K562 (cell line): ENCODE measurements around the gene PGLYRP4. TPM values are rescaled to one million over a fixed set of nuclear protein-coding genes. Genes with fewer than 3 reads are reported as not detected.

Experiments
- ATAC-seq: fragments of 200-7000 bp; cut with Tn5 transposase; 3 replicates; pipeline ENCODE4 v1.9.1; 2020; ENCODE audit warnings: moderate library complexity
- BruUV-seq: library from RNA; stranded (reverse); fragments of 400-500 nt; replicated peaks from 2 replicates; lab custom pipeline; 2021; lab: Mats Ljungman, UMichigan
- CTCF ChIA-PET: fragments of 300-600 bp; formaldehyde crosslinking; extraction: SDS; loops from one replicate; lab custom pipeline; 2021; ENCODE audit warnings: low intra/inter-chr PET ratio; lab: Yijun Ruan, JAX
- POLR2A ChIA-PET: fragments of 300-600, 350-650 bp; sonication (Branson Sonifier 250); formaldehyde crosslinking; extraction: SDS; loops from one replicate; lab custom pipeline; 2021; ENCODE audit warnings: antibody characterized with exemption, inconsistent platforms; lab: Yijun Ruan, JAX
- DNase-seq, 4 experiments: peaks; one replicate each; pipeline versions ENCODE4 v3.0.0 to v3.0.0-alpha.2; 2011 to 2018; ENCODE audit warnings: low spot score in 3 of 4, mixed read lengths in 3 of 4; ENCODE audit errors: extremely low read depth in 1 of 4
- FAIRE-seq: peaks from 2 replicates; lab custom pipeline; 2011; peaks lifted over from hg19 to GRCh38; lab: Jason Lieb, UNC
- H2AFZ ChIP-seq: 2 replicates; pipeline ENCODE4 v1.6.0; 2011; ENCODE audit warnings: low read depth, low read length, control low read depth, inconsistent platforms
- H3K27ac ChIP-seq: fragments of 200-600 bp; 3 replicates; pipeline ENCODE4 v1.8.0; 2011; ENCODE audit warnings: low read depth, mild to moderate bottlenecking, control low read depth, inconsistent platforms, low read length, moderate library complexity, mixed read lengths; ENCODE audit errors: extremely low read depth
- H3K27me3 ChIP-seq, 2 experiments: fragments of 300-600 bp in 1 of 2; 2 replicates in 1 of 2; 3 replicates in 1 of 2; pipeline versions ENCODE4 v1.6.0 to v1.8.0; 2011; ENCODE audit warnings: inconsistent platforms in 2 of 2, low read length in 2 of 2, mild to moderate bottlenecking in 1 of 2, mixed read lengths in 1 of 2, moderate library complexity in 1 of 2; ENCODE audit not compliant: control insufficient read depth in 2 of 2, insufficient read depth in 2 of 2
- H3K36me3 ChIP-seq: fragments of 300-600 bp; 3 replicates; pipeline ENCODE4 v1.8.0; 2011; ENCODE audit warnings: mild to moderate bottlenecking, low read length, inconsistent platforms; ENCODE audit not compliant: control insufficient read depth, insufficient read depth
- H3K4me1 ChIP-seq, 2 experiments: fragments of 200-600 bp in 1 of 2; replicated peaks in 1 of 2; 2 replicates in 1 of 2; 3 replicates in 1 of 2; pipeline versions ENCODE4 v1.5.1 to v1.8.0; 2011; ENCODE audit warnings: inconsistent platforms in 2 of 2, low read length in 2 of 2, mild to moderate bottlenecking in 1 of 2, mixed read lengths in 1 of 2, moderate library complexity in 1 of 2; ENCODE audit not compliant: control insufficient read depth in 2 of 2, insufficient read depth in 2 of 2
- H3K4me2 ChIP-seq: 2 replicates; pipeline ENCODE4 v1.6.1; 2011; ENCODE audit warnings: low read length, control low read depth, inconsistent platforms, mixed read lengths; ENCODE audit not compliant: insufficient read depth
- H3K4me3 ChIP-seq: fragments of 200-600 bp; sonication (generic), shearing (Covaris generic); 2 replicates; pipeline ENCODE4 v1.5.1; 2016; ENCODE audit warnings: control low read depth, inconsistent platforms
- H3K79me2 ChIP-seq: fragments of 200-600 bp; 3 replicates; pipeline ENCODE4 v1.8.0; 2011; ENCODE audit warnings: low read length, inconsistent platforms; ENCODE audit not compliant: control insufficient read depth, insufficient read depth
- H3K9ac ChIP-seq, 2 experiments: 2 replicates each; pipeline versions ENCODE4 v1.6.0 to v1.6.1; 2011; ENCODE audit warnings: low read depth in 2 of 2, low read length in 2 of 2, control low read depth in 1 of 2, inconsistent platforms in 1 of 2, mild to moderate bottlenecking in 1 of 2, mixed read lengths in 1 of 2; ENCODE audit not compliant: insufficient read depth in 1 of 2
- H3K9me1 ChIP-seq: one replicate; pipeline ENCODE4 v1.6.0; 2011; ENCODE audit warnings: inconsistent platforms, mild to moderate bottlenecking, low read length, moderate library complexity; ENCODE audit not compliant: control insufficient read depth, insufficient read depth
- H3K9me3 ChIP-seq: replicated peaks from 2 replicates; pipeline ENCODE4 v1.5.1; 2011; ENCODE audit warnings: low read depth, low read length, inconsistent platforms; ENCODE audit not compliant: control insufficient read depth, insufficient read depth
- H4K20me1 ChIP-seq: replicated peaks from 2 replicates; pipeline ENCODE4 v1.6.1; 2011; ENCODE audit warnings: low read length, inconsistent platforms, mixed read lengths; ENCODE audit not compliant: control insufficient read depth, insufficient read depth
- E2F6 ChIP-seq, 2 experiments: IDR thresholded peaks; 2 replicates each; pipeline ENCODE4 v1.6.1; 2011; ENCODE audit warnings: borderline replicate concordance in 1 of 2, control low read depth in 1 of 2, low read depth in 1 of 2, low read length in 1 of 2, mild to moderate bottlenecking in 1 of 2, mixed read lengths in 1 of 2, moderate library complexity in 1 of 2; ENCODE audit not compliant: insufficient read depth in 1 of 2, insufficient read length in 1 of 2, poor library complexity in 1 of 2, severe bottlenecking in 1 of 2; ENCODE audit errors: extremely low read depth in 1 of 2
- HNRNPLL ChIP-seq: fragments of 200-400 bp; formaldehyde crosslinking; IDR thresholded peaks from 2 replicates; pipeline ENCODE4 v1.6.1; 2017; ENCODE audit warnings: low read length, low read depth, mild to moderate bottlenecking; ENCODE audit not compliant: poor library complexity, severe bottlenecking
- NRF1 ChIP-seq, 2 experiments: fragments of 450-650 bp; IDR thresholded peaks in 1 of 2; conservative IDR thresholded peaks in 1 of 2; 2 replicates each; pipeline ENCODE4 v1.6.1; 2014; ENCODE audit warnings: mild to moderate bottlenecking in 2 of 2
- ZC3H8 ChIP-seq: fragments of 450-650 bp; IDR thresholded peaks from 2 replicates; pipeline ENCODE4 v1.6.1; 2017
- WGBS: fragments of 100-300 bp; shearing (Covaris generic); methylation state at CpG from one replicate; pipeline ENCODE4 v1.1.6; 2016; ENCODE audit warnings: low coverage, mixed read lengths; ENCODE audit not compliant: insufficient coverage; ENCODE audit errors: missing lambda C conversion rate; 5-methylcytosine and 5-hydroxymethylcytosine counted together
- in situ Hi-C: fragments of 300-500 bp; cut with MboI; formaldehyde crosslinking; loops from 4 replicates; pipeline ENCODE4 v1.15.0; 2018; ENCODE audit warnings: inconsistent platforms, mixed read lengths
- intact Hi-C: fragments of 100-400 bp; cut with micrococcal nuclease; formaldehyde crosslinking; loops from 2 replicates; pipeline ENCODE4 v1.14.2; 2022
- polyA plus RNA-seq, 8 experiments: library from polyadenylated mRNA; depleted of rRNA in 4 of 8; stranded (reverse) in 5 of 8; unstranded in 3 of 8; fragments of >200 nt; fragmentation: Nextera tagmentation in 2 of 8; fragmentation: Illumina TruSeq in 1 of 8; extraction: Ambion mirVana in 2 of 8; extraction: Trizol in 1 of 8; gene quantifications; 2 replicates each; pipeline versions ENCODE4 v1.2.1 to v1.2.3, GENCODE V29; 2011 to 2014; ENCODE audit warnings: inconsistent platforms in 1 of 8, missing spikeins in 1 of 8
- total RNA-seq, 7 experiments: library from RNA; depleted of rRNA in 6 of 7; stranded (reverse); fragments of >200 nt in 6 of 7; fragmentation: Illumina TruSeq in 2 of 7; extraction: Trizol in 2 of 7; gene quantifications; 2 replicates each; pipeline versions ENCODE4 v1.2.1 to v1.2.3, GENCODE V29; 2011 to 2021; ENCODE audit warnings: low replicate concordance in 1 of 7
- TF ChIP-seq, protein P1 (sequence below), 2 experiments: fragments of 450-650 bp; IDR thresholded peaks; 2 replicates each; pipeline ENCODE4 v1.6.1; 2018; ENCODE audit warnings: mild to moderate bottlenecking in 2 of 2, low read depth in 1 of 2; ENCODE audit not compliant: partially characterized antibody in 2 of 2
- TF ChIP-seq, protein P2 (sequence below), 3 experiments: IDR thresholded peaks in 2 of 3; conservative IDR thresholded peaks in 1 of 3; 2 replicates each; pipeline ENCODE4 v1.5.1; 2011 to 2012; ENCODE audit warnings: low read length in 3 of 3, mild to moderate bottlenecking in 3 of 3, control low read depth in 2 of 3, improper control_type of control experiment in 1 of 3, inconsistent platforms in 1 of 3, low read depth in 1 of 3, mixed read lengths in 1 of 3, moderate library complexity in 1 of 3; ENCODE audit not compliant: insufficient read depth in 2 of 3

PGLYRP4 gene
- total and polyA plus RNA-seq, 9 of the 15 experiments (the other 6 are each of a cell fraction or from before 2014, with no cell fraction given): 0.06 to 0.13 (median 0.11) TPM; not detected in 6

- BruUV-seq: no TSS peak
- intact Hi-C loops: no loop called here
- Histone ChIP-seq H3K4me1 (peaks cover 0 to 12% of the 10 kb centered on the region in 2 experiments; a peak in 2 of 5 replicates), H3K9me1 (no peaks in the 10 kb centered on the region), H3K27ac (no peak overlapping the region), H3K79me2 (no peaks in the 10 kb centered on the region), H3K9ac (no peak overlapping the region), H4K20me1 (no peaks in the 10 kb centered on the region), H3K9me3 (no peaks in the 10 kb centered on the region), H3K4me2 (no peak overlapping the region), H2AFZ (peak overlapping the region; percentile 65; the same call in 1 of the 2 replicates), H3K27me3 (peaks cover 6 to 43% of the 10 kb centered on the region in 2 experiments; a peak in 4 of 5 replicates), H3K36me3 (no peaks in the 10 kb centered on the region), H3K4me3 (no peak overlapping the region)
- TF ChIP-seq E2F6 (IDR thresholded peaks at IDR 0.05; ENCODE audit: borderline replicate concordance in 1 of 2, extremely low read depth in 1 of 2, insufficient read depth in 1 of 2, insufficient read length in 1 of 2, low read depth in 1 of 2, low read length in 1 of 2, poor library complexity in 1 of 2, severe bottlenecking in 1 of 2) (peak in 1 of 2 experiments; percentile 19), NRF1 (conservative IDR thresholded peaks at IDR 0.05 in 1 of 2, IDR thresholded peaks at IDR 0.05 in 1 of 2) (peak in 1 of 2 experiments; percentile 28; a peak in 2 of 4 replicates), HNRNPLL (peak; percentile 39), ZC3H8 (no peak)
- TF ChIP-seq, protein P1, sequence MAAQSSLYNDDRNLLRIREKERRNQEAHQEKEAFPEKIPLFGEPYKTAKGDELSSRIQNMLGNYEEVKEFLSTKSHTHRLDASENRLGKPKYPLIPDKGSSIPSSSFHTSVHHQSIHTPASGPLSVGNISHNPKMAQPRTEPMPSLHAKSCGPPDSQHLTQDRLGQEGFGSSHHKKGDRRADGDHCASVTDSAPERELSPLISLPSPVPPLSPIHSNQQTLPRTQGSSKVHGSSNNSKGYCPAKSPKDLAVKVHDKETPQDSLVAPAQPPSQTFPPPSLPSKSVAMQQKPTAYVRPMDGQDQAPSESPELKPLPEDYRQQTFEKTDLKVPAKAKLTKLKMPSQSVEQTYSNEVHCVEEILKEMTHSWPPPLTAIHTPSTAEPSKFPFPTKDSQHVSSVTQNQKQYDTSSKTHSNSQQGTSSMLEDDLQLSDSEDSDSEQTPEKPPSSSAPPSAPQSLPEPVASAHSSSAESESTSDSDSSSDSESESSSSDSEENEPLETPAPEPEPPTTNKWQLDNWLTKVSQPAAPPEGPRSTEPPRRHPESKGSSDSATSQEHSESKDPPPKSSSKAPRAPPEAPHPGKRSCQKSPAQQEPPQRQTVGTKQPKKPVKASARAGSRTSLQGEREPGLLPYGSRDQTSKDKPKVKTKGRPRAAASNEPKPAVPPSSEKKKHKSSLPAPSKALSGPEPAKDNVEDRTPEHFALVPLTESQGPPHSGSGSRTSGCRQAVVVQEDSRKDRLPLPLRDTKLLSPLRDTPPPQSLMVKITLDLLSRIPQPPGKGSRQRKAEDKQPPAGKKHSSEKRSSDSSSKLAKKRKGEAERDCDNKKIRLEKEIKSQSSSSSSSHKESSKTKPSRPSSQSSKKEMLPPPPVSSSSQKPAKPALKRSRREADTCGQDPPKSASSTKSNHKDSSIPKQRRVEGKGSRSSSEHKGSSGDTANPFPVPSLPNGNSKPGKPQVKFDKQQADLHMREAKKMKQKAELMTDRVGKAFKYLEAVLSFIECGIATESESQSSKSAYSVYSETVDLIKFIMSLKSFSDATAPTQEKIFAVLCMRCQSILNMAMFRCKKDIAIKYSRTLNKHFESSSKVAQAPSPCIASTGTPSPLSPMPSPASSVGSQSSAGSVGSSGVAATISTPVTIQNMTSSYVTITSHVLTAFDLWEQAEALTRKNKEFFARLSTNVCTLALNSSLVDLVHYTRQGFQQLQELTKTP (IDR thresholded peaks at IDR 0.05; ENCODE audit: low read depth in 1 of 2, partially characterized antibody in 2 of 2): no peak
- TF ChIP-seq, protein P2, sequence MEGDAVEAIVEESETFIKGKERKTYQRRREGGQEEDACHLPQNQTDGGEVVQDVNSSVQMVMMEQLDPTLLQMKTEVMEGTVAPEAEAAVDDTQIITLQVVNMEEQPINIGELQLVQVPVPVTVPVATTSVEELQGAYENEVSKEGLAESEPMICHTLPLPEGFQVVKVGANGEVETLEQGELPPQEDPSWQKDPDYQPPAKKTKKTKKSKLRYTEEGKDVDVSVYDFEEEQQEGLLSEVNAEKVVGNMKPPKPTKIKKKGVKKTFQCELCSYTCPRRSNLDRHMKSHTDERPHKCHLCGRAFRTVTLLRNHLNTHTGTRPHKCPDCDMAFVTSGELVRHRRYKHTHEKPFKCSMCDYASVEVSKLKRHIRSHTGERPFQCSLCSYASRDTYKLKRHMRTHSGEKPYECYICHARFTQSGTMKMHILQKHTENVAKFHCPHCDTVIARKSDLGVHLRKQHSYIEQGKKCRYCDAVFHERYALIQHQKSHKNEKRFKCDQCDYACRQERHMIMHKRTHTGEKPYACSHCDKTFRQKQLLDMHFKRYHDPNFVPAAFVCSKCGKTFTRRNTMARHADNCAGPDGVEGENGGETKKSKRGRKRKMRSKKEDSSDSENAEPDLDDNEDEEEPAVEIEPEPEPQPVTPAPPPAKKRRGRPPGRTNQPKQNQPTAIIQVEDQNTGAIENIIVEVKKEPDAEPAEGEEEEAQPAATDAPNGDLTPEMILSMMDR (IDR thresholded peaks at IDR 0.05 in 2 of 3, conservative IDR thresholded peaks at IDR 0.05 in 1 of 3; ENCODE audit: insufficient read depth in 2 of 3, low read depth in 1 of 3, low read length in 3 of 3): 0 out of 6 replicates have a peak, but pooled peaks of 1 of the 3 experiments have one; percentile 25
- ATAC-seq: peak; percentile 31; the same call in 2 of the 3 replicates
- CTCF ChIA-PET: no interaction called here
- in situ Hi-C loops: no loop called here
- POLR2A ChIA-PET: interaction anchor here (0.6 to 1.2 kb wide), 2 partner anchors 22 to 51 kb away, joined by 4 to 8 read pairs; no protein-coding TSS in a partner anchor
- DNase-seq: peak in 3 of 4 experiments; percentile 13 to 32 (median 15)
- FAIRE-seq: no peak
- 22% methylated on average over 24 of the region's 25 CpGs for WGBS
These were observed 55.7 kb downstream of the PGLYRP4 start for GRCh38 chr1:153292740-153293479.
